DMS114 treated with DMSO at 0.1 percent for 48 hours (cell line): ENCODE results near the gene SUB1.

Experiments used
- DNase-seq: peaks from one replicate; lab custom pipeline; 2025; ENCODE audit not compliant: unreplicated experiment; lab: John Stamatoyannopoulos, UW

SUB1 gene

GRCh38 chr5:32642276-32643002 lies 57.1 kb downstream of the SUB1 start:
- no peak for DNase-seq

DNA sequence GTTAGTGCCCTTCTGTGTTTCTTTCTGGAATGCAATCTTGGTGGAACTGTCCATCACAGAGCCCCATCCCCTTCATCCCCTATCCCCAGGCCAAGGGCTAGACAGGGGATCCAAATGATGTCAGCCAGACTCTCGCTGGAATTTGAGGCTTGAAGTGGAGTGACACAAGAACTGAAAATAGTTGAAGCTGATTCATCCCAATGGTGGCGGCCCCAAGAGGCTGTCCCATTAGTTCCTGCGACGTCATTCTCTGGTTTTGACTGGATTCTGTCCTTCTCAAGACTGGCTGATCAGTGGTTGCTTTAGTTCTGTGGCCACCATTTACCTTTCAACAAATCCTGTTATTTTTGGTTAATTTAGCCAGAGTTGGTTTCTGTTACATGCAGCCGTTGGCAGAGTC lies 59.9 kb downstream of the SUB1 start:
- DNase-seq, result no peak

DNA sequence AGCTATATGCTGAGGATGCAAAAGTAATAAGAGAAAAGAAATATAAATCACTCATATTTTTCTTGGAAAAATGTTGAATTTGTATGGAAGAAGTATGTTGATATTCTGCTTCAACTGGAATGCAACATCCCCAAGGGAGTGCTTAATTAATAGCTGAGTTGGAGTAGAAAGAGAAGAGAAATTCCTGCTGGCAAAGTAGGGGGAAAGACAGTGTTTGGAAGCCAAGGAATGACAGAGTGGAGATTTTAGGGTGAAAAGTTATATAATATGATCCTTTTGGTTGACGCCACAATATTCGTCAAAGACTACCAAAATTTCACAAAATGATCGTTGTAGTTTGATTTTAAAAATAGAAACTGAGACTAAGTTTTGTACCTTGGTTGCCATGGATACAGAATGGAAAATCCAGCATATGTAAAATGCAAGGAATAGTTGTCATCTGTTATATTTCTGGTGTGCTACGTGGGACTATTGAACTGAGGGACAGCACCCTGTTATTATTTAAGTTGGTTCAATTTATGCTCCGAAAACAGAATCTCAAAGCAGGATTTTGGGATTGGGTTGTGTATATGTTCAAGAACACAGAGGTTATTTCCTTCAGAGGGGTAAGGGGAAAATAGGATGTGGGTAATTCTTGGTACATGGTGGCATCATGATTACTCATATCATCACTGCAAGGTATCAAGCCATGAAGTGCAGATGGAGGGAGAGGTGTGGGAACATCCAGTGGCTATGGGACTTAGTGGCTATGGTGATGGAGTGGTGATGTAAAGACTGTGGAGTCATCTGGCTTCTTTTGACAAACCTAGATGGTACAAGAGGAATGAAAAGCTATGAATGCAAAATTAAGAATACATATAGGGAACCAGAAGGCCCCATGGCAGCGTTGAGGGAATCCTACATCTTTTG lies 61.0 kb downstream of the SUB1 start:
- no peak for DNase-seq

GRCh38 chr5:32651088-32651487 lies 65.7 kb downstream of the SUB1 start:
- DNase-seq, result no peak

- DNase-seq, result no peak
These were observed 66.3 kb downstream of the SUB1 start for GRCh38 chr5:32651638-32652037.
